NCI-H1930 (cell line): ENCODE results near the gene BRIX1.
"Not testable (repeated sequence)": the region's sequence is repeated elsewhere in the genome, so short reads cannot be mapped to it uniquely, and the experiment has no call there.

ENCODE experiments used
- DNase-seq, 2 experiments: peaks; one replicate each; lab custom pipeline; 2025; lab: John Stamatoyannopoulos, UW

Gene BRIX1

GRCh38 chr5:34915856-34916192 lies 313 bp downstream of the BRIX1 start:
- no peak for DNase-seq

GRCh38 chr5:34916518-34916917 lies 1.0 kb downstream of the BRIX1 start:
- no peak for DNase-seq

- DNase-seq, result no peak
Measured at GRCh38 chr5:34918025-34918424, 2.5 kb downstream of the BRIX1 start.

- no peak for DNase-seq
Measured at GRCh38 chr5:34919077-34919476, 3.6 kb downstream of the BRIX1 start.

- not testable (repeated sequence) for DNase-seq
Measured at GRCh38 chr5:34923256-34923655, 7.7 kb downstream of the BRIX1 start.

GRCh38 chr5:34923694-34924461 lies 8.4 kb downstream of the BRIX1 start:
- DNase-seq, result no peak

GRCh38 chr5:34924462-34924765 lies 8.9 kb downstream of the BRIX1 start:
- DNase-seq, result no peak

GRCh38 chr5:34926318-34926888 lies 10.9 kb downstream of the BRIX1 start:
- no peak for DNase-seq

- DNase-seq, result no peak
Measured at GRCh38 chr5:34927785-34928184, 12.3 kb downstream of the BRIX1 start.

- DNase-seq, result no peak
Measured at GRCh38 chr5:34928267-34928666, 12.8 kb downstream of the BRIX1 start.

GRCh38 chr5:34929134-34929719 lies 13.7 kb downstream of the BRIX1 start, which contains the start of gene DNAJC21:
Gene DNAJC21, plus strand, starts transcription at chr5:34929559. Its CDS starts 261 bp downstream, at chr5:34929820.
- peak; percentile 99 for DNase-seq

- DNase-seq, result peak; percentile 81 to 84
Measured at GRCh38 chr5:34929720-34930461, 14.4 kb downstream of the BRIX1 start.

- no peak for DNase-seq
Measured at GRCh38 chr5:34930462-34930844, 14.9 kb downstream of the BRIX1 start.

- DNase-seq, result no peak
Measured at GRCh38 chr5:34930870-34931269, 15.4 kb downstream of the BRIX1 start.

GRCh38 chr5:34932947-34933346 lies 17.4 kb downstream of the BRIX1 start:
- DNase-seq, result no peak

GRCh38 chr5:34941936-34942335 lies 26.4 kb downstream of the BRIX1 start:
- DNase-seq, result no peak

- DNase-seq, result no peak
Measured at GRCh38 chr5:34944044-34944443, 28.5 kb downstream of the BRIX1 start.

- DNase-seq, result no peak
Measured at GRCh38 chr5:34944460-34945047, 29.0 kb downstream of the BRIX1 start.

- DNase-seq, result no peak
Measured at GRCh38 chr5:34957321-34957720, 41.8 kb downstream of the BRIX1 start.

- no peak for DNase-seq
Measured at GRCh38 chr5:34957857-34958690, 42.6 kb downstream of the BRIX1 start.

GRCh38 chr5:34959323-34959722 lies 43.8 kb downstream of the BRIX1 start:
- no peak for DNase-seq

GRCh38 chr5:34967540-34967939 lies 52.0 kb downstream of the BRIX1 start:
- no peak for DNase-seq
